Measurements from ENCODE around the gene FANK1. TPM values are rescaled to one million over a fixed set of nuclear protein-coding genes. Genes with fewer than 3 reads are reported as not detected.
"Not testable (repeated sequence)": the region's sequence is repeated elsewhere in the genome, so short reads cannot be mapped to it uniquely, and the experiment has no call there.

FANK1 gene
- total and polyA plus RNA-seq, 5 donors = 0.37 to 1.0 (median 0.44) TPM

DNA sequence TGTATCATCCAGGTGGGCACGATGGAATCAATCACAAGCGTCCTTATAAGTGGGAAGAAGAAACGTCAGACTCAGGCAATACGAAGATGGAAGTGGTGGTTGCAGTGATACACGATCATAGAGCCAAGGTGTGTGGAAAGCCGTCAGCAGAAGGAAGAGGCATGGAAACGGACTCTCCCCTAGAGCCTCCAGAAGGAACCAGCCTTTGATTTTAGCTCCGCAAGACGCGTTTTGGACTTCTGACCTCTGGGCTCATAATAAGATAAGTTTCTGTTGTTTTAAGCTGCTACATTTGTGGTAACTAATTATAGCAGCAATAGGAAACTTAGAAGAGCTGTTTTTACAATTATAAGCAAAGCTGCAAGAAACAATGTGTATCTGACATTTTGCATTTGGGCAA is 14.8 kb downstream of the FANK1 start:
- intact Hi-C loops (cut with DNase I) = no loop called here
- Histone ChIP-seq H3K9me3 (ENCODE audit: control insufficient read depth, low read length) (no peaks in the 10 kb centered on the region), H3K4me3 (ENCODE audit: low read length) (no peak overlapping the region), H3K4me1 (ENCODE audit: control insufficient read depth, insufficient read depth, low read length) (no peaks in the 10 kb centered on the region), H3K27ac (ENCODE audit: low read length) (no peak overlapping the region), H3K27me3 (ENCODE audit: control insufficient read depth, insufficient read depth) (no peaks in the 10 kb centered on the region)
- 68% methylated on average over 10 of the region's 10 CpGs for WGBS
- no peak for DNase-seq
- ATAC-seq = no peak

DNA sequence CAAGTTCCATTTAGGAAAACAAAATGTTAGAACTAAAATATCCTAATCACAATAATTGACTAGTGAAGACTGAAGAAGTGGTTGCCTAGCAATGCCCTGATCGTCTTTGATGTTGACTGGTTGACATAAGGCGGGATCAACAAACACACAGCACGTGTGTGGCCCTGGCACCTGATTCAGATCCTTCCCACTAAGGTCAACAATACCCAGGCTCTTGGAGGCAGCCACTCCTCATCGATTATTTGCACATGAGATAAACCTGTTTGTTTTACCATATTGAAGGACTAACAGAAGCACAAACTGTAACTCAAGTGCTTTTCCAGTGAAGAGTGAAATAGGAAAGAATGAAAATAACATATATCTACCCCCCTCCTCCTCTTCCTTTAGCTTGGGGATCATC is 15.6 kb downstream of the FANK1 start:
- intact Hi-C loops (cut with DNase I) = no loop called here
- no peaks in the 10 kb centered on the region for H3K27me3 ChIP-seq (ENCODE audit: control insufficient read depth, insufficient read depth)
- H3K9me3 ChIP-seq (ENCODE audit: control insufficient read depth, low read length) = no peaks in the 10 kb centered on the region
- no peak for ATAC-seq
- no peaks in the 10 kb centered on the region for H3K4me1 ChIP-seq (ENCODE audit: control insufficient read depth, insufficient read depth, low read length)
- H3K27ac ChIP-seq (ENCODE audit: low read length) = no peak overlapping the region
- 62% methylated on average over 4 of the region's 4 CpGs for WGBS
- no peak overlapping the region for H3K4me3 ChIP-seq (ENCODE audit: low read length)
- DNase-seq = no peak

DNA sequence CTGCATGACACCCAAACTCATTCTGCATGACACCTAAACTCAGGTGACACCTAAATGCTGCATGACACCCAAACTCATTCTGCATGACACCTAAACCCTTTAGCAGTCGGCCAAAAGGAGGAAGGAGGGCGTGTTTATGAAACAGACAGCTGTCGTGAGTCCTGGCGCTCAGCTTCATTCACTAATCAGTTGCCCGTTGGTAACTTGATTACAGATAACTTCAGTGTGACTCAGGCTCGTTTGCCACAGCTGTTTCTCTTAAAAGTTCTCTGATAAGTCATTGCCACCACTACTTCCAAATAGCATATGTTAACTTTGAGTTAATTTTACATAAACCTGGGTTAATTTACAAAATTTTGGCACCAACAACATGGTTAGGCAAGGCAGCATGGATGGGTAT is 16.9 kb downstream of the FANK1 start:
- H3K27me3 ChIP-seq (ENCODE audit: control insufficient read depth, insufficient read depth); H3K4me3 ChIP-seq (ENCODE audit: low read length); H3K4me1 ChIP-seq (ENCODE audit: control insufficient read depth, insufficient read depth, low read length); intact Hi-C loops (cut with DNase I); ATAC-seq; H3K27ac ChIP-seq (ENCODE audit: low read length); DNase-seq; H3K9me3 ChIP-seq (ENCODE audit: control insufficient read depth, low read length): not testable (repeated sequence)
- 41% methylated on average over 6 of the region's 6 CpGs for WGBS

DNA sequence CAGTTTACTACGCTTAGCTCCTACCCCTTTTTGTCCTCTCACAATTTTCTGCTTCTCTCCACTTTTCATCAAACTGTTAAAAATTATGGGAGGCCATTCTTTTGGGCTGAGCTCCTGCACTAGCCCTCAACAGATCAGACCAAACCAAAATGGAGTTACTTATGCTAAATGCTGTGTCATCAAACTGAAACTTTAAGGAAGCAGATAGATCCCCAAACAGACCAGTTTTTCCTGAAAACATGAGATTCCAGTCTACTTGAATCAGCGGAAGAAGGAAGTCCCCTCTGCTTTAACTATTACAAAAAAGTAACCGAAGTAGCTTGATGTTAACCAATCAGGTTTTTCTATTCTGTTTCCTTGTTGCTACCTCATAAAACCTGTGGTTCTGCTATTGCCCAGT is 20.6 kb downstream of the FANK1 start:
- no peak for ATAC-seq
- 63% methylated on average over 3 of the region's 3 CpGs for WGBS

DNA sequence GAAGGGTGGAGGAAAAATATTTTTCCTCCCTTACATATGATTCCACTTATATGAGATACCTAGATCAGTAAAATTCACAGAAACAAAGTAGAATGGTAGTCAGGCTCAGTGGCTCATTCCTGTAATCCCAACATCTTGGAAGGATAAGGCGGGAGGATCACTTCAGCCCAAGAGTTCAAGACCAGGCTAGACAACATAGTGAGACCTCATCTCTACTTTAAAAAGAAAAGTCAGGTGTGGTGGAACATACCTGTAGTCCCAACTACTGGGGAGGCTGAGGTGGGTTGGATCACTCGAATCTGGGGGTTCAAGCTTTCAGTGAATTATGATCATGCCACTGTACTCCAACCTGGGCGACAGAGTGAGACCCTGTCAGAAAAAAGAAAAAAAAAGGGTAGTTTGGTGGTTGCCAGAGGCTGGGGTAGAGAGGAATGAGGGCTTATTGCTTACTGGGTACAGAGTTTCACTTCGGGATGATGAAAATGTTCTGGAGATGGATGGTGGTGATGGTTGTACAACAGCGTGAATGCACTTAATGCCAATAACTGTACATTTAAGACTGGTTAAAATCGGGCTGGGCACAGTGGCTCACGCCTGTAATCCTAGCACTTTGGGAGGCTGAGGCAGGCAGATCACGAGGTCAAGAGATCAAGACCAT is 21.5 kb downstream of the FANK1 start:
- H3K27ac ChIP-seq (ENCODE audit: low read length); H3K27me3 ChIP-seq (ENCODE audit: control insufficient read depth, insufficient read depth); intact Hi-C loops (cut with DNase I); H3K4me1 ChIP-seq (ENCODE audit: control insufficient read depth, insufficient read depth, low read length); DNase-seq; H3K4me3 ChIP-seq (ENCODE audit: low read length); H3K9me3 ChIP-seq (ENCODE audit: control insufficient read depth, low read length): not testable (repeated sequence)
- 90% methylated on average over 8 of the region's 8 CpGs for WGBS
- ATAC-seq = peak in 1 of 2 donors; percentile 40

More for the DNA sequence above, 20.6 kb downstream of the FANK1 start:
- Histone ChIP-seq H3K4me3 (ENCODE audit: low read length) (no peak overlapping the region), H3K27ac (ENCODE audit: low read length) (no peak overlapping the region), H3K27me3 (ENCODE audit: control insufficient read depth, insufficient read depth) (no peaks in the 10 kb centered on the region), H3K9me3 (ENCODE audit: control insufficient read depth, low read length) (no peaks in the 10 kb centered on the region), H3K4me1 (ENCODE audit: control insufficient read depth, insufficient read depth, low read length) (no peaks in the 10 kb centered on the region)
- no peak for DNase-seq
- intact Hi-C loops (cut with DNase I) = no loop called here

DNA sequence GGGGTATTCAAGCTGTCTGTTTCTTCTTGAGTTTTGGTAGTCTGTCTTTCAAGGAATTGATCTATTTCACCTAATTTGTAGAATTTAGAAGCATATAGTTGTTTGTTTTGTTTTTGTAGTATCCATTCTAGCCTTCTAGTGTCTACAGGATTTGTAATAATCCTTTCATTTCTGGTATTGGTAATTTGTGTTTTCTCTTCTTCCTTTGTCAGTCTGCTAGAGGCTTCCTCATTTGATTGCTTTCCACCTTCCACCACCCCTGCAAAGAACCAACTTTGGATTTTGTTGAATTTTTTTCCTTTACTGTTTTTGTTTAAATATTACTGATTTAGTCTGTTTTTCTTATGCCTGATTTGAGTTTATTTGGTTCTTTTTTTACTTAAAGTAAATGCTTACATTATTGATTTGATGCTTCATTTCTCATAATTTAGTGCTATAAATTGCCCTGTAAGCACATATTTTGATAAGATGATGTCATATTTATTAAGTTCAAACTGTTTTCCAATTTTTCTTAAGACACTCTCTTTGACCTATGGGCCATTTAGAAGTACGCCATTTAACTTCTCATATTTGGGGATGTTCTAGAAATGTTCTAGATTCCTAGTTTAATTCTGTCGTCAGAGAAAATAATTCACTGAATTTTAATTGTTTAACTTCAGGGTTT is 25.4 kb downstream of the FANK1 start:
- DNase-seq; H3K4me3 ChIP-seq (ENCODE audit: low read length); H3K27me3 ChIP-seq (ENCODE audit: control insufficient read depth, insufficient read depth); ATAC-seq; H3K9me3 ChIP-seq (ENCODE audit: control insufficient read depth, low read length); H3K27ac ChIP-seq (ENCODE audit: low read length); H3K4me1 ChIP-seq (ENCODE audit: control insufficient read depth, insufficient read depth, low read length); intact Hi-C loops (cut with DNase I): not testable (repeated sequence)
- 96% methylated on average over 2 of the region's 2 CpGs for WGBS

GRCh38 chr10:125925262-125925834 is 29.0 kb downstream of the FANK1 start:
- Histone ChIP-seq H3K27me3 (ENCODE audit: control insufficient read depth, insufficient read depth) (no peaks in the 10 kb centered on the region), H3K4me3 (ENCODE audit: low read length) (no peak overlapping the region), H3K27ac (ENCODE audit: low read length) (no peak overlapping the region), H3K4me1 (ENCODE audit: control insufficient read depth, insufficient read depth, low read length) (no peaks in the 10 kb centered on the region), H3K9me3 (ENCODE audit: control insufficient read depth, low read length) (no peaks in the 10 kb centered on the region)
- no peak for ATAC-seq
- no peak for DNase-seq
- intact Hi-C loops (cut with DNase I) = no loop called here
- WGBS = 81% methylated on average over 5 of the region's 5 CpGs

DNA sequence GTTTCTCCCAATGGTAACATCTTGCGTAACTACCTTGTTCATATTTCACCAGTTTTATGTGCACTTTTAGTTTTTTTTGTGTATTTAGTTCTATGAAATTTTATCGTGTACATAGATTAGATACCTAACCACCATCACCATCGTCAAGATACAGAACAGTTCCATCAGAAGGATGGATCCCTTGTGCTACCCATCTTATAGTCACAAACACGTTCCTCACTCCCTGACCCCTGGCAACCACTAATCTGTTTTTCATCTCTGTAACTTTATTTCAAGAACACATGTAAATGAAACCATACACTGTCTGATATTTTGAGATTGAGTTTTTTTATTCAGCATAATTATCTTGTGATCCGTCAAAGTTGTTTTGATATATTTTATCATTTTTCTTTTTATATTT is 29.9 kb downstream of the FANK1 start:
- H3K4me3 ChIP-seq (ENCODE audit: low read length) = no peak overlapping the region
- WGBS = 60% methylated on average over 5 of the region's 5 CpGs

GRCh38 chr10:125927265-125927664 is 30.9 kb downstream of the FANK1 start:
- H3K4me1 ChIP-seq (ENCODE audit: control insufficient read depth, insufficient read depth, low read length); H3K27ac ChIP-seq (ENCODE audit: low read length); DNase-seq; H3K27me3 ChIP-seq (ENCODE audit: control insufficient read depth, insufficient read depth); intact Hi-C loops (cut with DNase I); H3K9me3 ChIP-seq (ENCODE audit: control insufficient read depth, low read length); ATAC-seq; H3K4me3 ChIP-seq (ENCODE audit: low read length): not testable (repeated sequence)
- WGBS = 88% methylated on average over 5 of the region's 5 CpGs

More for the DNA sequence above, 29.9 kb downstream of the FANK1 start:
- no peaks in the 10 kb centered on the region for H3K4me1 ChIP-seq (ENCODE audit: control insufficient read depth, insufficient read depth, low read length)
- intact Hi-C loops (cut with DNase I) = no loop called here
- H3K27ac ChIP-seq (ENCODE audit: low read length) = no peak overlapping the region
- DNase-seq (no peak), ATAC-seq (peak in 1 of 2 donors; percentile 59)
- no peaks in the 10 kb centered on the region for H3K27me3 ChIP-seq (ENCODE audit: control insufficient read depth, insufficient read depth)
- no peaks in the 10 kb centered on the region for H3K9me3 ChIP-seq (ENCODE audit: control insufficient read depth, low read length)

- no peaks in the 10 kb centered on the region for H3K27me3 ChIP-seq (ENCODE audit: control insufficient read depth, insufficient read depth)
- 83% methylated on average over 7 of the region's 7 CpGs for WGBS
- no peaks in the 10 kb centered on the region for H3K4me1 ChIP-seq (ENCODE audit: control insufficient read depth, insufficient read depth, low read length)
- no peak overlapping the region for H3K27ac ChIP-seq (ENCODE audit: low read length)
- no peaks in the 10 kb centered on the region for H3K9me3 ChIP-seq (ENCODE audit: control insufficient read depth, low read length)
- ATAC-seq (no peak), DNase-seq (no peak)
- intact Hi-C loops (cut with DNase I) = no loop called here
- no peak overlapping the region for H3K4me3 ChIP-seq (ENCODE audit: low read length)
These were observed 32.7 kb downstream of the FANK1 start for GRCh38 chr10:125928928-125929585.

DNA sequence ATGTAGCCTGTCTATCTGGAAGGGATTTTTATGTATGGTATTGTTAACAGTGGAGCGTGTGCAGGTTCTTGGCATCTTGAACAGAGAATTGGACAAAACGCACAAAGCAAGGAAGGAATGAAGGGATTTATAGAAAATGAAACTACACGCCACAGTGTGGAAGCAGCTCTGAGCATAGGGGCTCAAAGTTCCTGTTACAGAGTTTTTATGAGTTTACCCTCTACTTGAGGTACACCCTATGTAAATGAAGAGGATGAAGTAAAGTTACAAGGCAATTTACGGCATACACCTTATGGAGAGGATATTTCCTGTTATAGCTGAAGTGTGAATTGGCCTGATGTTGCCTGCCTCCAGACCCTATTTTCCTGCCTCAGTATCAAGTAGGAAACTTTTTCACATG is 33.3 kb downstream of the FANK1 start:
- no peak for ATAC-seq
- no peak for DNase-seq
- intact Hi-C loops (cut with DNase I) = no loop called here
- no peak overlapping the region for H3K27ac ChIP-seq (ENCODE audit: low read length)
- 91% methylated on average over 4 of the region's 4 CpGs for WGBS
- H3K9me3 ChIP-seq (ENCODE audit: control insufficient read depth, low read length) = no peaks in the 10 kb centered on the region
- no peaks in the 10 kb centered on the region for H3K27me3 ChIP-seq (ENCODE audit: control insufficient read depth, insufficient read depth)
- no peak overlapping the region for H3K4me3 ChIP-seq (ENCODE audit: low read length)
- H3K4me1 ChIP-seq (ENCODE audit: control insufficient read depth, insufficient read depth, low read length) = no peaks in the 10 kb centered on the region

All from right cardiac atrium (tissue), 5 donors.